NCI-H2171 treated with DMSO at 0.1 percent for 48 hours (cell line): ENCODE measurements around the gene SHISAL1.

Source experiments
- DNase-seq: peaks from one replicate; lab custom pipeline; 2025; lab: John Stamatoyannopoulos, UW

Gene SHISAL1

GRCh38 chr22:44277386-44278135 is 35.2 kb downstream of the SHISAL1 start:
- DNase-seq: no peak

DNA sequence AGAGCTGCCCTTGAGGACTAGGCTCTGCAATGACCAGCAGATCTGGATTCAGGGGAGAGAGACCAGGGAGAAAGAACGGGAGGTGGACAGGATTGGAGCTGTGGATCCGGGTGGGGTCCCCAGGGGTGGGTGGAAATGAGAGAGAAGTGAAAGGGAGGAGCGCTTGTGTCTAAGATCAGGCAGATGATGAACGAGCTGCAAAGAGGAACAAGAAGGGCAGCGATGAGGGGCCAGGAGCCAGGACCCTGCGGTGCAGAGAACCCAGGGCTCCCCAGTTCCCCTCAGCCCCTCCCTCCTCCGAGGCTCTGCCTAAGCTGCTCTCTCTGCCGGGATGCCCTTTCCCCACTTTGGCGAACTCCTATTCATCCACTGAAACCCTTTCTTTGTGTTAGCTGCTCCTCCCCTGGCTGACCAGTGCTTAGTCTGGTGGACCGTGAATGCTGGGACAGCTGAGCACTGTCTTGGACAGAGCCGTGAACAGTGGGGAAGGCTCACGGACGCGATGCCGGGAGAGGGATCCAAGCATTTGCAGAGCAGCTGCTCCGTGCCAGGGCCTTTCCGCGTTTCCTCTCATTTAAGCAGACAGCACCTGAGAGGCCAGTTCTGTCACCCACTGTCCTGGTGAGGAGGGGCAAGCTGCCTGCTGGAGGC is 35.9 kb downstream of the SHISAL1 start:
- no peak for DNase-seq

DNA sequence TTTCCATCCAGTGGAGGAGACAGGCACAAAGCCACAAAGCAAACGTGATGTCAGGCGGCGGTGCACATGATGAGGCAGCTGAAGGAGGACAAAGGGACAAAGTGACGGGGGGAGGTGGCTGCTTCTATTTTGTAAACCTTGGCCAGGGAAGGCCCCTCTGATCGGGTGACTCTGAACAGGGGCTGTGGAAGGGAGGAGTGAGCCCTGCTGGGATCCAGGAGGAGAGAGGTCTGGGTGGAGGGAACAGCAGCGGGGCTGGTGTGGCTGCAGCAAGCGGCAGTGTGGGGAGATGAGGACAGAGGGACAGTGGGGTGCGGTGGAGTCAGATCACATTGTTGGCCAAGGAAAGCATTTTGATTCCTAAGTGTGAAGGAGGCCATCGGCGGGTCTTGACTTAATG is 36.7 kb downstream of the SHISAL1 start:
- no peak for DNase-seq

GRCh38 chr22:44275631-44275995 is 37.1 kb downstream of the SHISAL1 start:
- no peak for DNase-seq

GRCh38 chr22:44274918-44275630 is 37.7 kb downstream of the SHISAL1 start:
- DNase-seq: no peak

DNA sequence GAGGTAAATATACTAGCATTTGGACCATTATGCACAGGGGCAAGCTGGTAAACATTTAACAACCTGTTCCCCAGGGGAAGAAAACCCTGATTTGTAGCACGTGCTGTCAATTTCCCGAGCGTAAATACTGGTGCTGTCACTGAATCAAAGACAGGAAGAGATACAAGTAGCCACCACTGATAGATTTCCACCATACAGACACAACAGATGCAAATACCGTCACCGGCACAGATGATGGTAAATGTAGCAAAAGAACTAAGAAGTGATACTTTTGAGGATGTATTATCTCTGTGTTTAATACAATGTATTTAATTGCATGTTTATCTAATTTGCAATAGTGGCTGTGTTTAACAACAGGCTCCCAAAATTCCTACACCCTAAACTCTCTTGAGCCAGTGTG is 39.6 kb downstream of the SHISAL1 start:
- peak; percentile 46 for DNase-seq

GRCh38 chr22:44272401-44272771 is 40.4 kb downstream of the SHISAL1 start:
- no peak for DNase-seq

- no peak for DNase-seq
Measured at GRCh38 chr22:44271732-44272400, 40.9 kb downstream of the SHISAL1 start.

DNA sequence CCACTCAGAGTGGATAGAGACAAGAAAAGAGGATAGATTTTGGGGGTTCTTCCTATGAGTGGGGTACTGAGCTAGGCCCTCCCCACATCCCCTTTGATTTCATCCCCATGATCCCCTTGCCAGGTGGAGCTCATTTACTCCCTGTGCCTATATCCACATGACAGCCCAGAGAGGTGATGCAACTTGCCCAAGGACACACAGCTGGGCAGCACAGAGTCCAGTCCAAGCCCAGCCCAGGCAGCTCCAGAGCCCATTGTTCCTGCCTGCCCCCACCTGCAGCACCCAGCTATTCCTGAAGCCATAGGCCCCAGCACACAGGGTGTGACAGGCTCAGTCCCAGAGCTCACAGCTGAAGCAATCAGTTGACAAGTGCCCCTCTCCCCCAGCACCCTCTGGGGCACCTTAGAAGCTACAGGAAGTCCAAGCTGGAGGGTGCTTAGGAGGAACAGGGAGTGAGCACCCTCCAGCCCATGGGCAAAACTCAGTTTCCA is 41.7 kb downstream of the SHISAL1 start:
- no peak for DNase-seq

DNA sequence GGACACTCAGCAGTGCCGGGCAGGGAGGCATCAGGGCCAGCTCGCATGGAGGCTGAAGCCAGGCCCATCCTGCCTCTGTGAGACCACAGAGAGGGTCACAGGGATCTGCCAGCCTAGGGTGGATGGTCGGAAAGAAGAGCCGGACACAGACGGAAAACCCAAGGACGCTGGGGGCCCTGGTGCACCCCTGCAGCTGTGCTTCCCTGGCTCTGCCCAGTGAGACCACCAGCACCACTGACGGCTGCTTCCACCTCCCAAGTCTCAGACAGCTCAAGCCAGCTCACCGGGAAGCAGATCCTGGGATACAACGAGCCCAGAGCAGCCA is 42.2 kb downstream of the SHISAL1 start:
- DNase-seq: no peak

DNA sequence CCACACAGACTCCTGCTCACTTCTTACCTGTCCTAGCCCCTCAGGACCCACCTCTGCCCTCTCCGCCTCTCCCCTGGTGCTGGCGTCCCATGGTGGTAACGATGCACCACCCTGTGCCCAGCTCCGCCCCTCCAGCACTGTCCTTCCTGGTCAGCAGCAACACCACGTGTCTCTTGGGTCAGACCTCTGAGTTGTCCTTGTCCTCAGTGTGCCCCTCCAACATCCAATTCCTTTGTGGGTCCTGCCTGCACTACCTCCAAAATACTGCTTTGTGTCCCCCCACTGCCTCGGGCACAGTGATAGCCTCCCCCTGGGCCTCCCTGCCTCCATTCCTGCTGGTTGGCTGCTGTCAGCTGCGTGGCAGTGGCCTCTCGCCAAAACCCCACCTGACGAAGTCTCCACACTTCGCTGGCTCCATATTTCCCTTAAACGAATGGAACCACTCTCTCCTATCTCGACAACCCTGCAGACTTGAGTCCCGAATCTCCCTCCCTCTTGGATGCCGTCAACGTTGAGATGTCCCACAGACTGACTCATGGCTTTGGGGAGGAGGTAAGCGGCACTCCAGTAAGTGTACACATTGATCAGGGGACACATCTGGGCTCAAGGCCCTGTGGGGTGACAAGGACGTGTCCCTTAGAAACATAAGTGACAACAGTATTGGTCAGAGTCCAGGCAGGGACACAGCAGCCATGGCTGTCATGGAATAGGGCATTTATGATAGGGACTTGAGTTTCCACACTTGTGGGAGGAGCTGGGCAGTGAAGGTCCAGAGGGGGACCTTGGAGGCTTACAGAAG is 42.8 kb downstream of the SHISAL1 start:
- no peak for DNase-seq

DNA sequence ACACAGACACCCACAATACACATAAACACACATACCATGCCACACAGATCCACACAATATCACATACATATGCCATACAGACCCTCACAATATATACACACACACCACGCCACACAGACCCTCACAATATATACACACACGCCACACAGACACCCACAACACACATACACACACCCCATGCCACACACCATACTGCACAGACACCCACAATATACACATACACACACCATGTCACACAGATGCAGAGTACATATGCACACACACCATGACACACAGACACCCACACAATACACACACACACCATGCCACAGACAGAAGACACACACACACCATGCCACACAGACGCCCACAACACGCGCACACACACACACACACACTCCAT is 43.6 kb downstream of the SHISAL1 start:
- DNase-seq: no peak

GRCh38 chr22:44268431-44269116 is 44.2 kb downstream of the SHISAL1 start:
- DNase-seq: no peak

DNA sequence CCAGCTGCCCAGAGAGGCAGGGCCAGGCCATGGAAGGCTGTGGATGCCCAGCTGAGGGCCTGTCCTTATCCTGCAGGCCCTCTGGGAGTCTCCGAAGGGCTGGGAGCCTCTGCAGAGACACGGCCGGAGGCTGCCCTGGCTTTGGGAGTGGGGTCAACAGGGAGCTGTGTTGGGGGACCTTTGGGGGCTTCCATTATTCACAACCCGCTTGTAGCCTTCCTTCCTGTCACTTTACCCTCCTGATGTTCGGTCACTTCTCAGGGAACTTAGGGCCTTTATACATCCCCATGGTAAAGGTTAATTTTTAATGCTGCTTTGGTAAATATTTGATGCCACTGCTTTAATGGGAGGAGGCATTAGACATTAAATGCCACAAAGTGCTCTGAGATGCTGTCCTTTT is 44.9 kb downstream of the SHISAL1 start:
- no peak for DNase-seq

GRCh38 chr22:44266796-44267760 is 45.7 kb downstream of the SHISAL1 start:
- no peak for DNase-seq

DNA sequence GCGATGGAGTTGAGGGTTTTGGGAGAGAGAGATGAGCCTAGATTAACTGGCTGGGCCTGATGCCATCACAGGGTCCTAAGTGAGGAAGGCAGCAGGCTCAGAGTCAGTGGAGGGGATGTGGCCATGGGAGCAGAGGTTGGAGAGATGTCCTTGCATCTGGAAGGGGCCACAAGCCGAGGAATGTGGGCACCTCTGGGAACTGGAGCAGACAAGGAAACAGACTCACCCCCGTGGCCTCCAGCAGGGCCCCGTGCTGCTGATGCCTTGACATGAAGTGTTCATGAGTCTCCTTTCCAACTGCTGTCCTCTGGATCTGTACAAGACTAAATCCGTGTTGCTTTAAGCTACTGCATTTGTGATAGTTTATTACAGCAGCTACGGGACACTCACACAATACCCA is 49.2 kb downstream of the SHISAL1 start:
- DNase-seq: no peak

GRCh38 chr22:44261861-44262595 is 50.7 kb downstream of the SHISAL1 start:
- peak; percentile 77 for DNase-seq

- no peak for DNase-seq
Measured at GRCh38 chr22:44261164-44261860, 51.4 kb downstream of the SHISAL1 start.
